ENCODE measurements around the gene HDAC4.

HDAC4 gene

GRCh38 chr2:239180526-239181073 is 220.2 kb downstream of the HDAC4 start:
- no peaks in the 10 kb centered on the region for H3K36me3 ChIP-seq (ENCODE audit: low read length)

GRCh38 chr2:239179851-239180371 is 220.9 kb downstream of the HDAC4 start:
- H3K4me2 ChIP-seq (ENCODE audit: low read depth, low read length, poor library complexity, severe bottlenecking), result no peak overlapping the region
- H3F3A ChIP-seq (ENCODE audit: insufficient read depth), result no peaks in the 10 kb centered on the region
- H2AFZ ChIP-seq (ENCODE audit: low read depth, low read length, severe bottlenecking), result no peak overlapping the region
- no peaks in the 10 kb centered on the region for H3K9me3 ChIP-seq (ENCODE audit: insufficient read depth, low read length)
- TF ChIP-seq EZH2phosphoT487 (conservative IDR thresholded peaks at IDR 0.05; ENCODE audit: low read length) (no peak), CTCF (IDR thresholded peaks at IDR 0.05; ENCODE audit: insufficient read depth, low read length, poor library complexity, severe bottlenecking) (no peak)
- no peaks in the 10 kb centered on the region for H3K36me3 ChIP-seq (ENCODE audit: low read length)
- no peaks in the 10 kb centered on the region for H3K79me2 ChIP-seq (ENCODE audit: insufficient read depth, low read length)
- no peaks in the 10 kb centered on the region for H3K9me2 ChIP-seq (replicated peaks; ENCODE audit: insufficient read depth, low read length)
- H3K27me3 ChIP-seq (ENCODE audit: low read length), result no peaks in the 10 kb centered on the region
- no peak overlapping the region for H3K27ac ChIP-seq (ENCODE audit: low read depth, low read length)
- H3K4me3 ChIP-seq (ENCODE audit: insufficient read depth, low read length, poor library complexity, severe bottlenecking), result no peak overlapping the region
- H4K20me1 ChIP-seq (ENCODE audit: low read depth, low read length), result no peaks in the 10 kb centered on the region
- no peak overlapping the region for H3K9ac ChIP-seq (ENCODE audit: low read length)

More at GRCh38 chr2:239180526-239181073, 220.2 kb downstream of the HDAC4 start:
- Histone ChIP-seq H3K9ac (ENCODE audit: low read length) (no peak overlapping the region), H3K4me2 (ENCODE audit: low read depth, low read length, poor library complexity, severe bottlenecking) (no peak overlapping the region), H2AFZ (ENCODE audit: low read depth, low read length, severe bottlenecking) (no peak overlapping the region), H3K27me3 (ENCODE audit: low read length) (no peaks in the 10 kb centered on the region), H3K27ac (ENCODE audit: low read depth, low read length) (no peak overlapping the region), H3K79me2 (ENCODE audit: insufficient read depth, low read length) (no peaks in the 10 kb centered on the region), H3K9me2 (replicated peaks; ENCODE audit: insufficient read depth, low read length) (no peaks in the 10 kb centered on the region), H3F3A (ENCODE audit: insufficient read depth) (no peaks in the 10 kb centered on the region), H3K4me3 (ENCODE audit: insufficient read depth, low read length, poor library complexity, severe bottlenecking) (no peak overlapping the region), H3K9me3 (ENCODE audit: insufficient read depth, low read length) (no peaks in the 10 kb centered on the region), H4K20me1 (ENCODE audit: low read depth, low read length) (no peaks in the 10 kb centered on the region)
- TF ChIP-seq CTCF (IDR thresholded peaks at IDR 0.05; ENCODE audit: insufficient read depth, low read length, poor library complexity, severe bottlenecking) (no peak), EZH2phosphoT487 (conservative IDR thresholded peaks at IDR 0.05; ENCODE audit: low read length) (no peak)

- Histone ChIP-seq H3K9ac (ENCODE audit: low read length) (no peak overlapping the region), H3K4me2 (ENCODE audit: low read depth, low read length, poor library complexity, severe bottlenecking) (no peak overlapping the region), H3K27ac (ENCODE audit: low read depth, low read length) (no peak overlapping the region), H3K79me2 (ENCODE audit: insufficient read depth, low read length) (no peaks in the 10 kb centered on the region), H3K36me3 (ENCODE audit: low read length) (no peaks in the 10 kb centered on the region), H2AFZ (ENCODE audit: low read depth, low read length, severe bottlenecking) (no peak overlapping the region), H3K27me3 (ENCODE audit: low read length) (no peaks in the 10 kb centered on the region), H3K4me3 (ENCODE audit: insufficient read depth, low read length, poor library complexity, severe bottlenecking) (no peak overlapping the region), H3K9me3 (ENCODE audit: insufficient read depth, low read length) (no peaks in the 10 kb centered on the region), H3F3A (ENCODE audit: insufficient read depth) (no peaks in the 10 kb centered on the region), H3K9me2 (replicated peaks; ENCODE audit: insufficient read depth, low read length) (no peaks in the 10 kb centered on the region), H4K20me1 (ENCODE audit: low read depth, low read length) (no peaks in the 10 kb centered on the region)
- TF ChIP-seq CTCF (IDR thresholded peaks at IDR 0.05; ENCODE audit: insufficient read depth, low read length, poor library complexity, severe bottlenecking) (no peak), EZH2phosphoT487 (conservative IDR thresholded peaks at IDR 0.05; ENCODE audit: low read length) (no peak)
Observed at GRCh38 chr2:239178954-239179353, 221.9 kb downstream of the HDAC4 start.
